ENCODE results near the gene C4orf50. TPM values are rescaled to one million over a fixed set of nuclear protein-coding genes. Genes with fewer than 3 reads are reported as not detected.

C4orf50 gene
- total RNA-seq, 1 donor from 2014 or later: not detected

DNA sequence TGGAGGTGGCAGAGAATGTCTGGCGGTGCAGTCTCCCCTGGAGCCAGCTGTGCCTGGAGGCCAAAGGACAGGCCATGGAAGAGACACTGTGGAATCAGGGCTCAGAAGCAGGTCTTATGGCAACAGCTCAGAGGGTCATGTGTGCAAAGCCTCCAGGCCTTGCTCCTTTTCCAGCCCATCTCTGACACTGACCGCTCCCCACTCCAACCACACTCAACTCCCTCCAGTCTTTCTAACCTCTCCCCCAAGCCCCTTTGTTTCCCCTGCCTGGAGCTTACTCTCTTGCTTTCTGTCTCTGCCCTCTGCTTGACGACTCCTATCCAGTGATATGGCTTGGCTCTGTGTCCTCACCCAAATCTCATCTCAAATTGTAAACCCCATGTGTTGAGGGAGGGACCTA is 91.1 kb downstream of the C4orf50 start:
- TF ChIP-seq, protein P1, sequence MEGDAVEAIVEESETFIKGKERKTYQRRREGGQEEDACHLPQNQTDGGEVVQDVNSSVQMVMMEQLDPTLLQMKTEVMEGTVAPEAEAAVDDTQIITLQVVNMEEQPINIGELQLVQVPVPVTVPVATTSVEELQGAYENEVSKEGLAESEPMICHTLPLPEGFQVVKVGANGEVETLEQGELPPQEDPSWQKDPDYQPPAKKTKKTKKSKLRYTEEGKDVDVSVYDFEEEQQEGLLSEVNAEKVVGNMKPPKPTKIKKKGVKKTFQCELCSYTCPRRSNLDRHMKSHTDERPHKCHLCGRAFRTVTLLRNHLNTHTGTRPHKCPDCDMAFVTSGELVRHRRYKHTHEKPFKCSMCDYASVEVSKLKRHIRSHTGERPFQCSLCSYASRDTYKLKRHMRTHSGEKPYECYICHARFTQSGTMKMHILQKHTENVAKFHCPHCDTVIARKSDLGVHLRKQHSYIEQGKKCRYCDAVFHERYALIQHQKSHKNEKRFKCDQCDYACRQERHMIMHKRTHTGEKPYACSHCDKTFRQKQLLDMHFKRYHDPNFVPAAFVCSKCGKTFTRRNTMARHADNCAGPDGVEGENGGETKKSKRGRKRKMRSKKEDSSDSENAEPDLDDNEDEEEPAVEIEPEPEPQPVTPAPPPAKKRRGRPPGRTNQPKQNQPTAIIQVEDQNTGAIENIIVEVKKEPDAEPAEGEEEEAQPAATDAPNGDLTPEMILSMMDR (IDR thresholded peaks at IDR 0.05): no peak
- Mint-ChIP-seq H3K4me3 (no peak overlapping the region), H3K27ac (no peak overlapping the region), H3K36me3 (ENCODE audit: low read depth) (no peaks in the 10 kb centered on the region), H3K27me3 (peaks cover 9% of the 10 kb centered on the region), H3K9me3 (no peaks in the 10 kb centered on the region), H3K4me1 (no peaks in the 10 kb centered on the region)
- ChIA-PET POLR2A (no interaction called here), CTCF (no interaction called here)
- no peak for ATAC-seq (ENCODE audit: low read depth)
- DNase-seq: no peak
- intact Hi-C loops (cut with micrococcal nuclease): no loop called here

DNA sequence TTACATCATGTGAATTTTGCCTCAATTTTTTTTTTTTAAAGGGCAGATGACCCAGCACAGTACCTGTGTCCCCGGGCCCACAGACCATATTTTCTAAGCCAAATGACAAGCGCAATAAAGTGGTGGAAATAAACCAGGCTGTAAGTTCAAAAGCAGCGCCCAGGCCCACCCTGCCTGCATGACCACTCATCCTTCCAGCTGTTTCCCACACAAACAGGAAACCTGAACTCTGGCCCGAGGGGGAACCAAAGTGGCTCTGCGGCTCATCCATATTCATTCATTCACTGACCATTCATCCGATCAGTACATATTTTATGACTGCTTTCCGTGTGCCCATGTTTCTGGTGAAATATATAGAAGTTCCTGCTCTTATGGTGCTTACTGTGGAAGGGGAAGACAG is 91.6 kb downstream of the C4orf50 start:
- H3K4me1 Mint-ChIP-seq: no peaks in the 10 kb centered on the region
- no peaks in the 10 kb centered on the region for H3K36me3 Mint-ChIP-seq (ENCODE audit: low read depth)
- ATAC-seq (ENCODE audit: low read depth) (no peak), DNase-seq (no peak)
- intact Hi-C loops (cut with micrococcal nuclease): no loop called here
- H3K9me3 Mint-ChIP-seq: no peaks in the 10 kb centered on the region
- H3K27me3 Mint-ChIP-seq: peaks cover 12% of the 10 kb centered on the region
- H3K27ac Mint-ChIP-seq: no peak overlapping the region
- ChIA-PET POLR2A (no interaction called here), CTCF (no interaction called here)
- TF ChIP-seq, protein P1 (IDR thresholded peaks at IDR 0.05): no peak
- no peak overlapping the region for H3K4me3 Mint-ChIP-seq

DNA sequence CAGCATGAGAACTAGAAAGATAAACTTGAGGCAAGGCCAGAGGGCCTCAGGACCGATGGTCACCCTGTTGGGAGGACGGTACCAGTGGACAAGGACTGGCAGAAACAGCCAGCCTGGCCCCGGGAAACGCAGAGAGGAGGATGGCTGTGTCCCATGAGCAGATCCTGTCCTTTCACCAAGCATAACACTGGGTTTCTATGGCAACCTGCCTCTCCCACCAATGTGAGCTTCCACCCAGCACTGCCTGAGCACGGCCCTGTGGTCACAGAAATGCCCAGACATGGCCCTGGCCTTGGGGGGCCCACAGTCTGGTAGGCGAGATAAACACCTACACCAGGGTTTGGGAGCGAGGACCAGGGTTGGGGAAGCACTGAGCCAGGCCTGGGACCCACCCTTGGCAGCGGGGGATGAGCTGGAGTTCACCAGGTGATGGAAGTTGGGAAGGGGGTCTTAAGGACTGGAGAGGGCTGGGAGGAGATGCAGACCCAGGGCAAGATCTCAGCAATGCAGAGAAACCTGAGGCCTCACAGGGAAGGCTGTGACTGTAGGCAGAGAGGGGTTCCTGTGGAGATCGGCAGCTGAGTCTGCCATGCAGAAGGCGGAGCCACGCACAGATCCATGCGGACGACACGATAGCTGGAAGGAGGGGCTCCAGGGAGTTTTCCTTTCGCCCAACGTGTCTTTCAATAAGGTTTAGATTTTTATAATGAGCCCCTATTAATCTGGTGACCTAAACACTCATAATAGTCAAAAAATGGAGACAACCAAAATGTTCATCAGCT is 92.6 kb downstream of the C4orf50 start:
- TF ChIP-seq, protein P1 (IDR thresholded peaks at IDR 0.05): no peak
- Mint-ChIP-seq H3K36me3 (ENCODE audit: low read depth) (no peaks in the 10 kb centered on the region), H3K4me3 (no peak overlapping the region), H3K27me3 (peaks cover 18% of the 10 kb centered on the region), H3K4me1 (no peaks in the 10 kb centered on the region), H3K9me3 (no peaks in the 10 kb centered on the region), H3K27ac (no peak overlapping the region)
- ATAC-seq (ENCODE audit: low read depth) (no peak), DNase-seq (no peak)
- intact Hi-C loops (cut with micrococcal nuclease): no loop called here
- POLR2A ChIA-PET: no interaction called here
- CTCF ChIA-PET: no interaction called here

DNA sequence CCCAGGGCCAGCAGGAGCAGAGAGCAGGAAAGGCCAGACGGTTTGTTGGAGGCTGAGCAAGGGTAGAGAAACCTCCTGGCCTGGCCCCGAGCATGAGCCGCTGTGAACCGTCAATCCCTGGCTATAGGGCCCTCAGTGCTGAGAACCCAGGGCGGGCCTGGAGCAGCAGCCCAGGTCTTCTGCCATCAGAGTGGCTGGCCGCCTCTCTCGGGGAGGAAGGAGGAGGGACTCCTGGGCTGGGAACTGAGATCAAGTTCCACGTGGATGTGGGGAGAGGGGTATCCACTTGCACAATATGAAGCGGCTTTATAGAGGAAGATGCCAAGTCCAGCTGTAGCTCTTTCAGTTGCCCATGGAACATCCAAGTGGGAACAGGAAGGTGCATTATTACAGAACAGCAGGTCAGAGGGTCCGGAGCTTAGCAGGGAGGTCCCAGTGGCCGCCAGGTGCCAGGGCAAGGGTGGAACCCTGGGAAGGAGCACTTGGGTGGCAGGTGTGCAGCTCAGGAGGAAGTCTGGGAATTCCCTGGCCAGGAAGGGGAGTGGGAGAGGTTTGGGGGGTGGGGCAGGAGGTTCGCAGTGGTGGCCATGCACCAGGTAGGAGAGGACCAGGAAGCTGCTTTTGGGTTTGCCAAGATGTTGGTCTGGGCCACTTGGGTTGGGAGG is 93.6 kb downstream of the C4orf50 start:
- H3K9me3 Mint-ChIP-seq: no peaks in the 10 kb centered on the region
- ChIA-PET CTCF (no interaction called here), POLR2A (no interaction called here)
- DNase-seq (no peak), ATAC-seq (ENCODE audit: low read depth) (no peak)
- H3K27ac Mint-ChIP-seq: no peak overlapping the region
- TF ChIP-seq, protein P1 (IDR thresholded peaks at IDR 0.05): no peak
- peaks cover 21% of the 10 kb centered on the region for H3K27me3 Mint-ChIP-seq
- no peaks in the 10 kb centered on the region for H3K4me1 Mint-ChIP-seq
- intact Hi-C loops (cut with micrococcal nuclease): no loop called here
- no peak overlapping the region for H3K4me3 Mint-ChIP-seq
- H3K36me3 Mint-ChIP-seq (ENCODE audit: low read depth): no peaks in the 10 kb centered on the region

DNA sequence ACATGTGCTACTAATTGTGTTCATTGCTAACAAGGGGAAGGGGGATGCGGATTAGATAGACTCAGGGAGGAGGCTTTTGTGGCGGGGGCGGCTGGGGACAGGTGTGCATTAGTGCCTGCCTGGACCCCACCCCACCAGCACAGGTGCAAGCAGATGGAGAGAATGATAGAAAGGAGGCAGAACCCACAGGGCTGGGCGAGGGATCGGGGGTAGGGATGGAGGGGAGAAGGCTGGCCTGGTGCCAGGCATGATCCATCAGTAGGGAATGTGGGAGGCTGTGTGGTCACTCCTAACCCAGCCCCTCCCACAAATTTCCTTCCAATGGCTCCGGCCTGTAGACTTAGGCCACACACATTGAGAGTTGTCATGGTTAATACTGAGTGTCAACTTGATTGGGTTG is 94.9 kb downstream of the C4orf50 start:
- POLR2A ChIA-PET: no interaction called here

More for the DNA sequence above, 94.9 kb downstream of the C4orf50 start:
- TF ChIP-seq, protein P1 (IDR thresholded peaks at IDR 0.05): no peak
- CTCF ChIA-PET: no interaction called here
- Mint-ChIP-seq H3K9me3 (no peaks in the 10 kb centered on the region), H3K36me3 (ENCODE audit: low read depth) (no peaks in the 10 kb centered on the region), H3K4me3 (no peak overlapping the region), H3K27me3 (peaks cover 24% of the 10 kb centered on the region), H3K4me1 (no peaks in the 10 kb centered on the region), H3K27ac (no peak overlapping the region)
- DNase-seq: no peak
- ATAC-seq (ENCODE audit: low read depth): no peak
- intact Hi-C loops (cut with micrococcal nuclease): no loop called here
